HL-60/S4 treated with retinoic acid at 250 ng/mL for 4 days and 3 days (cell line): ENCODE results near the gene KCNIP4.

Source experiments
- in situ Hi-C: fragments of 300-500 bp; cut with MboI; formaldehyde crosslinking; loops from 2 replicates; pipeline ENCODE4 v1.7.0; 2022; ENCODE audit warnings: low sequenced_read_pairs

KCNIP4 gene

GRCh38 chr4:21113496-21114223 is 834.9 kb downstream of the KCNIP4 start:
- in situ Hi-C loops, result no loop called here

- in situ Hi-C loops, result no loop called here
Measured at GRCh38 chr4:21102667-21103066, 845.9 kb downstream of the KCNIP4 start.

GRCh38 chr4:21097865-21098264 is 850.7 kb downstream of the KCNIP4 start:
- in situ Hi-C loops, result no loop called here

- in situ Hi-C loops, result no loop called here
Measured at GRCh38 chr4:21097026-21097425, 851.5 kb downstream of the KCNIP4 start.

- in situ Hi-C loops, result no loop called here
Measured at GRCh38 chr4:21092531-21092930, 856.0 kb downstream of the KCNIP4 start.

GRCh38 chr4:21090094-21090666 is 858.4 kb downstream of the KCNIP4 start:
- in situ Hi-C loops, result no loop called here

- in situ Hi-C loops, result no loop called here
Measured at GRCh38 chr4:21083413-21083812, 865.2 kb downstream of the KCNIP4 start.

- in situ Hi-C loops, result no loop called here
Measured at GRCh38 chr4:21077967-21078366, 870.6 kb downstream of the KCNIP4 start.

- in situ Hi-C loops, result no loop called here
Measured at GRCh38 chr4:21067351-21067750, 881.2 kb downstream of the KCNIP4 start.

GRCh38 chr4:21061902-21062301 is 886.7 kb downstream of the KCNIP4 start:
- in situ Hi-C loops, result no loop called here

- in situ Hi-C loops, result no loop called here
Measured at GRCh38 chr4:21046141-21046540, 902.4 kb downstream of the KCNIP4 start.

GRCh38 chr4:21045119-21045518 is 903.5 kb downstream of the KCNIP4 start:
- in situ Hi-C loops, result no loop called here

- in situ Hi-C loops, result no loop called here
Measured at GRCh38 chr4:21041708-21042107, 906.9 kb downstream of the KCNIP4 start.

- in situ Hi-C loops, result no loop called here
Measured at GRCh38 chr4:21034728-21035127, 913.8 kb downstream of the KCNIP4 start.

- in situ Hi-C loops, result no loop called here
Measured at GRCh38 chr4:21032089-21032645, 916.4 kb downstream of the KCNIP4 start.

GRCh38 chr4:21018817-21019216 is 929.8 kb downstream of the KCNIP4 start:
- in situ Hi-C loops, result no loop called here

GRCh38 chr4:21013501-21013900 is 935.1 kb downstream of the KCNIP4 start:
- in situ Hi-C loops, result no loop called here

GRCh38 chr4:21012851-21013331 is 935.7 kb downstream of the KCNIP4 start:
- in situ Hi-C loops, result no loop called here

- in situ Hi-C loops, result no loop called here
Measured at GRCh38 chr4:21011106-21011505, 937.5 kb downstream of the KCNIP4 start.

GRCh38 chr4:21009956-21010355 is 938.6 kb downstream of the KCNIP4 start:
- in situ Hi-C loops, result no loop called here

GRCh38 chr4:21005647-21006046 is 942.9 kb downstream of the KCNIP4 start:
- in situ Hi-C loops, result no loop called here

GRCh38 chr4:21002976-21003375 is 945.6 kb downstream of the KCNIP4 start:
- in situ Hi-C loops, result no loop called here
